GM03348 (cell line): Measurements from ENCODE around the gene UNC13C.

Experiments
- DNase-seq: peaks from one replicate; pipeline ENCODE4 v3.0.0; 2012; ENCODE audit warnings: low spot score

The UNC13C gene

GRCh38 chr15:54660356-54660755 is 682.1 kb downstream of the UNC13C start:
- no peak for DNase-seq

GRCh38 chr15:54675241-54675640 is 697.0 kb downstream of the UNC13C start:
- no peak for DNase-seq

GRCh38 chr15:54681584-54681983 is 703.3 kb downstream of the UNC13C start:
- no peak for DNase-seq
